Measurements from ENCODE around the gene NT5C1A.

Gene NT5C1A

DNA sequence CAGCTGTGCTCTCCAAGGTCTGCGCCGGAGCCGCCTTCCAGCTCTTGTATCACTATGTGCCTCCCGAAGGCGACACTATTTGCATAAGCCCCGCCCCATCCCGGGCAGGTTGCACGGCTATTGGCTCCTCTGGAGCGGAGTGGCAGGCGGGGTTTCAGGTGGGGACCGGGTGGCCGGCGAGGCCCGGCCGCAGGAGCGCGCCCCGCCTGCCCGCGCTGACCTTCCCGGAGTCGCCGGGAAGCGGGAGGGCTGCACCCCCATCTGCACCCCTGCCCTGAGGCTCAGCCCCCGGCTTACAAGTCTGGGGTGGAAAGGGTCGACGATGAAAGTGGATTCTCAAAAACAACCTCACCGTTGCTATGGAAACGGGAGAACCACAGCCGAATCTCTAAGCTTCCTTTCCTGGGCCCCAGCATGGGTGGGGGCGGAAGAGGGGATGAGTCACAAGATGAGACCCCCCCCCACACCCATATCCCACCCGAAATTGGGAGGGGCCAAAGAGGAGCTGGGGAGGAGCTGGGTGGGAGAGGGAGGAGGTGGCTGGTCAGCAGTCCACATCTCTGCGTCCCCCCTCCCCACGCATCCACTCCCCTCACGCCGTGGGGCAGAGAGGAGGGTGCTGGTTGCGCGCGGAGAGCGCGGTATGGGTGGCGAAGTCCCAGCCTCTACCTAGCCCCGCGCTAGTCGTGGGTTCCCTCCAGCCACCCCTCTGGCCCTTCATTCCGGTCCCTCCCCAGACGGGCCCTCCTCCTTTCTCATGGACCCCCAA, 19.7 kb upstream of the NT5C1A start, which contains the start of gene HPCAL4:
Gene HPCAL4, minus strand, starts transcription at position 51 of the 769 bp plus-strand sequence. CDS start 6,830 bp downstream, outside the sequence.
- H3K27ac ChIP-seq, result peak within 1 kb of the TSS in 2 of 11 experiments; percentile 46 to 66; a peak in 3 of 22 replicates
- H4K20me1 ChIP-seq, result peaks cover 0 to 9% (median 0%) of the 10 kb centered on the region in 11 experiments; a peak in 2 of 22 replicates
- TF ChIP-seq Cebpa-rat (IDR thresholded peaks at IDR 0.05), result no peak
- H3K9ac ChIP-seq, result peak within 1 kb of the TSS in 9 of 11 experiments; percentile 13 to 61 (median 56); a peak in 15 of 22 replicates
- no peaks in the 10 kb centered on the region for H3K36me3 ChIP-seq
- peaks cover 14 to 29% (median 21%) of the 10 kb centered on the region in 10 experiments for H3K4me1 ChIP-seq
- peak within 1 kb of the TSS; percentile 86 to 98 (median 93) for H3K4me2 ChIP-seq
- H3K9me3 ChIP-seq (replicated peaks in 1 of 11), result no peaks in the 10 kb centered on the region
- peaks cover 7 to 28% (median 21%) of the 10 kb centered on the region in 11 experiments; a peak in 17 of 22 replicates for H3K27me3 ChIP-seq
- peak within 1 kb of the TSS; percentile 40 to 71 (median 56) for H3K4me3 ChIP-seq

DNA sequence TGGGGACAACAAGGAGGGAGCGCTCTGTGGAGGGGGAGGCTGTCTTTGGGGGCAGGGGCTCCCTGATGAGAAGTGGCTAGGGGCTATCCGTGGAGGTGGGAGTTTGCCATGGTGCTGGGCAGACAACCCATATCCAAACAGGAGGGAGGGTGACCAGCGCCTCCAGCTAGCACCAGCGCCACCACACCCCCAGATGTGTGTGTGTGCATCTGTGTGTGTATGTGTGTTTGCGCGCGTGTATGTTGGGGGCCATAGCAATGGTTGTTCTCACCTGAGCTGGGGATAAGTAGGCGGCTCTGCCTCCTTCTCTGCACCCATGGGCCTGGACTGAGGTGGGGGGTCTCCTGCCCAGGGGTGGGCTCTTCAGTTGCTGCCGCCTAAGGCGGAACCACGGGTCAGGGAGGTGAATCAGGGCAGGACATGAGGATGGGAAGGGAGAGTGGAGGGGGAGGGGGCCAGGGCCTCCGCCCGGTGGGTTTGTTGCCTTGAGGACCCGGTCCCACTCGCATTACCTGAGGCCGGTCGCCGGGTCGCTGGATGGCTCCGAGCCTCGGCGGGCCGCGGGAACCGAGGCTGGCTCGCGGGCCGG, 19.0 kb upstream of the NT5C1A start:
- peaks cover 7 to 28% (median 21%) of the 10 kb centered on the region in 11 experiments; a peak in 17 of 22 replicates for H3K27me3 ChIP-seq
- no peaks in the 10 kb centered on the region for H3K9me3 ChIP-seq (replicated peaks in 1 of 11)
- peak overlapping the region in 1 of 11 experiments; percentile 66; a peak in 2 of 22 replicates for H3K27ac ChIP-seq
- peak overlapping the region in 9 of 11 experiments; percentile 13 to 61 (median 56); a peak in 14 of 22 replicates for H3K9ac ChIP-seq
- H3K36me3 ChIP-seq, result no peaks in the 10 kb centered on the region
- peaks cover 14 to 29% (median 21%) of the 10 kb centered on the region in 10 experiments for H3K4me1 ChIP-seq
- TF ChIP-seq Cebpa-rat (IDR thresholded peaks at IDR 0.05), result no peak
- peak overlapping the region; percentile 86 to 98 (median 93) for H3K4me2 ChIP-seq
- H3K4me3 ChIP-seq, result peak overlapping the region; percentile 40 to 71 (median 56)
- H4K20me1 ChIP-seq, result peaks cover 0 to 9% (median 0%) of the 10 kb centered on the region in 11 experiments; a peak in 2 of 22 replicates

GRCh38 chr1:39690225-39690624, 18.3 kb upstream of the NT5C1A start:
- Histone ChIP-seq H3K4me2 (peak overlapping the region in 7 of 11 experiments; percentile 86 to 97 (median 93); a peak in 10 of 22 replicates), H3K27me3 (peaks cover 7 to 28% (median 21%) of the 10 kb centered on the region in 11 experiments; a peak in 17 of 22 replicates)
- no peak for TF ChIP-seq Cebpa-rat (IDR thresholded peaks at IDR 0.05)

DNA sequence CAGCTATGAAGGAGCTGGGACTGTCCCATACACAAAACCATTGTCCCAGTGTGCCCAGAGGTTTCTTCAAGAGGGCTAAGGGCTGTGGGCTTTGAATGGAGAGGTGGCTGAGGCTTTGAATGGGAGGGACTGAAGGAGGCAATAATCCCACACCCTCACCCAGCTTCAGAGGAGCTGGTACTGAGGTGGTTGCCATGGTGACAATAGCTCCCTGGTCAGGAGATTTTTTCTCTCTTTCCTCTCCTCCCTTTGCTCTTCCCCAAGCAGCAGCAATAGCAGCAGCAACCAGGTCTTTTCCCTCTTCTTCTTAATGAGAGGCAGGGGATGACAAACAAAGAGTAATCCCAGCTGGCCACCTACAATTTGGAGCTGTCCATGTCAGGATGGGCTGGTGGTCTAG, 17.7 kb upstream of the NT5C1A start:
- peaks cover 7 to 28% (median 21%) of the 10 kb centered on the region in 11 experiments; a peak in 17 of 22 replicates for H3K27me3 ChIP-seq
- H4K20me1 ChIP-seq, result peaks cover 0 to 9% (median 0%) of the 10 kb centered on the region in 11 experiments; a peak in 2 of 22 replicates
- H3K36me3 ChIP-seq, result no peaks in the 10 kb centered on the region
- H3K4me1 ChIP-seq, result peaks cover 7 to 29% (median 21%) of the 10 kb centered on the region in 10 experiments
- H3K27ac ChIP-seq, result no peak overlapping the region
- no peaks in the 10 kb centered on the region for H3K9me3 ChIP-seq (replicated peaks in 1 of 11)
- H3K4me2 ChIP-seq, result peak overlapping the region in 9 of 11 experiments; percentile 24 to 66 (median 43); a peak in 17 of 22 replicates
- no peak overlapping the region for H3K9ac ChIP-seq
- TF ChIP-seq Cebpa-rat (IDR thresholded peaks at IDR 0.05), result no peak
- H3K4me3 ChIP-seq, result no peak overlapping the region

More at GRCh38 chr1:39690225-39690624, 18.3 kb upstream of the NT5C1A start:
- no peaks in the 10 kb centered on the region for H3K9me3 ChIP-seq (replicated peaks in 1 of 11)
- H3K4me1 ChIP-seq, result peaks cover 13 to 29% (median 21%) of the 10 kb centered on the region in 10 experiments
- peaks cover 0 to 9% (median 0%) of the 10 kb centered on the region in 11 experiments; a peak in 2 of 22 replicates for H4K20me1 ChIP-seq
- H3K27ac ChIP-seq, result no peak overlapping the region
- no peak overlapping the region for H3K9ac ChIP-seq
- no peaks in the 10 kb centered on the region for H3K36me3 ChIP-seq
- no peak overlapping the region for H3K4me3 ChIP-seq

DNA sequence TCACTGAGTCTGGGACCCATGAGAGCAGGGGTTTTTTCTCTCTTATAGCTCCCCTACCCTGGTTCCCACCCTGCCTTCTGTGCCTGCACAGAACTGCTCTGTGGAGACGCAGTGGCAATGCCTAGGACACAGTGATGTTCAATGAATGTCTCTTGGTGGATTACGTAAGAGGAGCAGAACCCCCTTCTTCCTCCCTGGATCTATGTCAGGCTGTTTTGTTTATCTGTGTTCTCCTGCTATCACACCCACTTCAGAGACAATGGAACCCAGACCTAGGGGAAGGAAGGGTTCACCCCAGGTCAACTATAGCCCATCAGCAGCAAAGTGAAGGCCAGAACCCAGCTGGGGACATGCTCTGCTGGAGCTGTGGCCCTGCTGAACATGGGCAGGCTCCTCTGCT, 17.3 kb upstream of the NT5C1A start:
- no peak overlapping the region for H3K9ac ChIP-seq
- no peak overlapping the region for H3K27ac ChIP-seq
- peaks cover 6 to 29% (median 21%) of the 10 kb centered on the region in 10 experiments for H3K4me1 ChIP-seq
- H3K27me3 ChIP-seq, result peaks cover 7 to 28% (median 21%) of the 10 kb centered on the region in 11 experiments; a peak in 17 of 22 replicates
- no peaks in the 10 kb centered on the region for H3K36me3 ChIP-seq
- H3K9me3 ChIP-seq (replicated peaks in 1 of 11), result no peaks in the 10 kb centered on the region
- peak in 2 of 11 experiments; percentile 9 to 30; a peak in 2 of 22 replicates for TF ChIP-seq Cebpa-rat (IDR thresholded peaks at IDR 0.05)
- no peak overlapping the region for H3K4me3 ChIP-seq
- peaks cover 0 to 9% (median 0%) of the 10 kb centered on the region in 11 experiments; a peak in 2 of 22 replicates for H4K20me1 ChIP-seq
- H3K4me2 ChIP-seq, result peak overlapping the region in 9 of 11 experiments; percentile 24 to 66 (median 43); a peak in 17 of 22 replicates

GRCh38 chr1:39688706-39689105, 16.8 kb upstream of the NT5C1A start:
- TF ChIP-seq Cebpa-rat (IDR thresholded peaks at IDR 0.05), result no peak
- Histone ChIP-seq H3K27me3 (peaks cover 7 to 28% (median 21%) of the 10 kb centered on the region in 11 experiments; a peak in 17 of 22 replicates), H3K4me2 (peak overlapping the region in 6 of 11 experiments; percentile 1 to 66 (median 40); a peak in 7 of 22 replicates), H3K27ac (no peak overlapping the region), H3K4me1 (peaks cover 6 to 29% (median 21%) of the 10 kb centered on the region in 10 experiments), H3K4me3 (no peak overlapping the region), H3K9ac (no peak overlapping the region), H3K36me3 (no peaks in the 10 kb centered on the region), H4K20me1 (peaks cover 0 to 9% (median 0%) of the 10 kb centered on the region in 11 experiments; a peak in 2 of 22 replicates), H3K9me3 (replicated peaks in 1 of 11) (no peaks in the 10 kb centered on the region)

DNA sequence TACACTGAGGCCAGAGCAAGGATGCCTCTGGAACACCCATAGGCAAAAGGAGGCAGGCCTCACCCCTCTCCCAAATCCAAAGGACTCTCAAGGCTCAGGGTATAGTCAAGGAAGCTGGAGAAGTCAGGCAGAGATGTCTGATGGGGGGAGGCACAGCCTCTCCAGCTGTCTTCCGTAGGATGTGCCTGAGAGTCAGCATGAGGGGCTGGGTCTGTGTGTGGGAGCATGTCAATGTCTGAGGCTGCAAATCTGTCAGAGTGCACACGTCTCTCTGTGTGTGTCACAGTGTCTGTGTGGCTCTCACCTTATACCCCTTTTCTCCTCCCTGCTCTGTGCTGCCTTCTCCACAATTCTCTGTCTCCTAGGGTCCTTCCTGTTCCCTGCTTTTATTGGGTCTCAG, 15.3 kb upstream of the NT5C1A start:
- Histone ChIP-seq H3K9ac (no peak overlapping the region), H3K4me1 (peaks cover 6 to 29% (median 21%) of the 10 kb centered on the region in 10 experiments), H3K9me3 (replicated peaks in 1 of 11) (no peaks in the 10 kb centered on the region), H3K36me3 (no peaks in the 10 kb centered on the region), H4K20me1 (peaks cover 0 to 9% (median 0%) of the 10 kb centered on the region in 11 experiments; a peak in 2 of 22 replicates), H3K27ac (no peak overlapping the region), H3K27me3 (peaks cover 7 to 25% (median 19%) of the 10 kb centered on the region in 11 experiments; a peak in 17 of 22 replicates), H3K4me2 (no peak overlapping the region), H3K4me3 (no peak overlapping the region)
- TF ChIP-seq Cebpa-rat (IDR thresholded peaks at IDR 0.05), result no peak

- Histone ChIP-seq H3K36me3 (no peaks in the 10 kb centered on the region), H3K27me3 (peaks cover 0 to 4% (median 3%) of the 10 kb centered on the region in 11 experiments; a peak in 7 of 22 replicates), H3K4me1 (peaks cover 0 to 14% (median 9%) of the 10 kb centered on the region in 10 experiments; a peak in 14 of 20 replicates), H3K9me3 (replicated peaks in 1 of 11) (no peaks in the 10 kb centered on the region), H3K9ac (no peak overlapping the region), H3K27ac (no peak overlapping the region), H3K4me3 (no peak overlapping the region), H4K20me1 (peaks cover 0 to 4% (median 0%) of the 10 kb centered on the region in 11 experiments; a peak in 1 of 22 replicates), H3K4me2 (no peak overlapping the region)
- TF ChIP-seq Cebpa-rat (IDR thresholded peaks at IDR 0.05), result no peak
Observed at GRCh38 chr1:39685071-39685470, 13.2 kb upstream of the NT5C1A start.
